Caki2 (cell line): ENCODE results near the gene TRABD2B. TPM values are rescaled to one million over a fixed set of nuclear protein-coding genes. Genes with fewer than 3 reads are reported as not detected.

Experiments used
- DNase-seq: peaks from one replicate; pipeline ENCODE4 v3.0.0-alpha.2; 2015; ENCODE audit warnings: low read depth
- in situ Hi-C: cut with HindIII; loops from 2 replicates; pipeline ENCODE4 v1.10.0; 2016; ENCODE audit warnings: low sequenced_read_pairs, low pct_unique_long_range_greater_than_20kb, mixed read lengths
- total RNA-seq: library from RNA; depleted of rRNA; stranded (reverse); fragments of >200 nt; shearing (Covaris generic); gene quantifications from 2 replicates; pipeline ENCODE4 v1.2.3, GENCODE V29; 2014; ENCODE audit warnings: low replicate concordance

Gene TRABD2B
- total RNA-seq, 1 experiment from 2014 or later, result 0.57 TPM

DNA sequence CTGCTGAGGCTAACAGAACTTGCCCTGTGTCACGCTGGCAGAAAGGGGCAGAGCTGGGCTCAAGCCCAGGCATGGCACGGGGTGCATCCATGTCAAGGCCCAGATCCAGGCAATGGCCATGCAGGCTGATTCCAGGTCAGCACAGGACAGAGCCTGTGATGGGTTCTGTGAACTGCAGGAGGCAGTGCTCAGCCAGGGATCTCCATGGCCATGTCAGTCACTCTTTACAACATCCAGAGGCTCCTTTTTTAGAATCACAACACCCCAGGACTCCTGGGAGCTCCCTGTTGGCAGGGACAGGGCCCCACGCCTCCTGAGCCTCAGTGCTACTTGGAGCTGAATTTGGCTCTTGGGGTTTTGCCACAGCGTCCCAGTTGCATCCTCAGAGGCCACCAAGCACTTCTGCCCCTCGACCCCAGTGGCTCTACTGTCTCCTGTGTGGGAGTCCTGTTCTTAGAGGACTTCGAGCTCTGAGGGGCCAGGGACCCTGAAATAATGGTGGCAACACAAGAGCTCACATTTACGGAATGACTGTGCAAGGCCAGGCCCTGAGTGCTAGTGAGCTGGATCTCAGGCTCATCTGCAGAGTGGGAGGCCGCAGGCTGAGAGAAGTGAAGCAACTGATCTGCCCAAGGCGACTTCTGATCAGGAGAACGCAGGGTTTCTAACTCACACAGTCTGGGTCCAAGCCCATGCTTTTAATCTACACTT is 211.5 kb downstream of the TRABD2B start:
- in situ Hi-C loops, result no loop called here
- DNase-seq, result no peak

DNA sequence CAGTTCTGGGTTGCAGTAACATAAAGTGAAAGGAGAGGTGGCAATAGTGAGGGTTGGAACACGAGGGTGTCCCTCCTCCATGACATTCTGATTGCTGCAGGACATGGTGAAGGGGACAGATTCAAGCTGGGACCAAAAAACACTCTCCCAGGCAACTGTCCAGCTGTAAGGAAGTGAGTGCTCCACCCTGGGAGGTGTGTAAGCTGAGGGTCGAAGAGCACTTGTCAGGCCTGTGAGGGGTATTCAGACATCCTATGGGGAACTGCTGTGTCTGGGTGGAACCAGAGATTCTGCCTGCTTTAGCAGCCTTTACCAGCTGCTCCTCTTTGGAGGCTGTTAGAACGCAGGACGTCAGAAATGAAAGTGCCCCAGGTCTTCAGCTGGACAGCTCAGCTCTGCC is 212.1 kb downstream of the TRABD2B start:
- in situ Hi-C loops, result no loop called here
- DNase-seq, result no peak

DNA sequence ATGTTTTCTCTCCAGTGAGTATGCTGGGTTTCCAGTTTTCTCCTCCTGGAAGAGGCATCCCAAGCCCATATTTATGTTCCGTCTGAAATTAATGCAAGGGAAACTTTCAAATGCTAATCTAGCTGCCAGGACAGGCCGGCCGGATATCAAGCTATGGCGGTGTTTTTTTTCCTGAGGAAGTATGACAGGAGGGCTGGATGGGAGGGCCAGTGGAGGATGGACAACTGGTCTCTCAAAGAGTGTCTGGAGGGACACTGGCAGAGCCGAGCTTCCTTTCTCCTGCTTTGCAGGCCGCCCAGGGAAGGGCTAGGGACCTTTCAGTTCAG is 212.7 kb downstream of the TRABD2B start:
- in situ Hi-C loops, result no loop called here
- no peak for DNase-seq

DNA sequence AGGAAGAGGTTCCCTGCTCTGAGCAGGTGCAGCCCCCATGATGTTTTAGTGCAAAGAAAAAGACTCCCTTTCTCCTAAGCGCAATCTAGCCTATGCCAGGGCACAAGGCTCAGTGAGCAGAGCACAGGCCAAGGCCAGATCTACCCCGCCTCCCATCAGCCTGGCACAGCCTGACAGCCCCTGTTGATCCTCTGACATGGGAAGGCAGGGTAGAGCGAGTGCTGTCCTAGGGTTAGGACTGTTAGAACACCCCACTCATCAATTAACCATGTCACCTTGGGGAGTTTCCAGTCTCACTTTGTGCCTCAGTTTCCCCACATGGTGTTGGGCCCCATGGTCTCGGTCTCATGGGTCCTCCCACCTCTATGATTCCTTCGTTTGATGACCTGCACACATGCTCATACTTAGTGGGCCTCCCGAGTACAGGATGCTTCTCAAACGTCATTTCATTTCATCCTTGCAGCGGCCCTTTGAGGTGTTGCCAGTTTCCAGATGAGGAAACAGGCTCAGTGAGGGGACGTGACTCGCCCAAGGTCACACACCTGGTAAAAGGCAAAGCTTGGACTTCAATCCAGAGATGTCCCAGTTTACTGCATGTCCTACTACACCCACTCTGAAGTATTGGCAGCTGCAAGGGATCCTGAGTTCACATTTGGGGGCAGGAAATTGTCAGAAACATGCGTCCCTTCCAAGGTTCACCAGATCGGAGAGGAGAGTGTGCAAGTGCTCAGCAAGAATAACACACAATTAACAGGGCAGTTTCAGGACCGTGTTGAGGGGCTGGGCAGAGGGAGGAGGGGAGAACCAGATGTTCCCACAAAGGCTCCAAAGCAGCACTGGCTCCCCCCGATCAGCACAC is 213.3 kb downstream of the TRABD2B start:
- no peak for DNase-seq
- in situ Hi-C loops, result no loop called here

DNA sequence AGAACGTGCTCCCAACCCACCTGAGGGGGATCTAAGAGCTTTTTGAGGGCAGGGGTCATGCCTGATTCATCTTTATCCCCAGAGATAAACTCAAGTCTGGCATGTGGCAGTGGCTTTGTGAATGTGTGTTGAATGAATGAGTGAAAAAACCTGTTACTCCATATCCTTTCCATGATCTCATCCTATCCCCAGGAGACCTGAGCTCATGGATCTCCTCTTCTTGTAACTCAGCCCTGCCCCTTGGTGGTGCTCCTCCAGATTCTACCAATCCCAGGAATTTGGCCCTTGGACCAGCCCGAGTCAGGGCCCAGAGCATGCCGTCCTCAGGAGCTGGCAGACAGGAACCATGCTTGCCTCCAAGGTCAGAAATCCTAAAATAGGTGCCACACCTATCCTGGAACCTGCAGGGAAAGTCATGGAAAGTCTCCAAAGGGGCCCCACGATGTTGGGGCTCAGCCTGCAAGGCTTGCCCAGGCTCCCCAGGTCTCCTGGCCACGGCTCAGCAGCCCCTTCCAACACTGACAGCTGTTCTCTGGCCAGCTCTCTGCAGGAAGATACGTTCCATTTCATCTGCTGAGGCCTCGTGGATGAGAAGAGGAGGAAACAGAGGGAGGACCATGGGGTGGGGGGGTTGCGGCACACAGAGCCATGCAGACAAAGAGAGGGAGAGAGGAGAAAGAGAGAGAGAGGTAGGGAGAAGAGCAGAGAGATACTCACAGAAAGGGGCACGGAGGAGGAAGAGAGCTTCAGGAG is 214.6 kb downstream of the TRABD2B start:
- DNase-seq, result no peak
- in situ Hi-C loops, result no loop called here

DNA sequence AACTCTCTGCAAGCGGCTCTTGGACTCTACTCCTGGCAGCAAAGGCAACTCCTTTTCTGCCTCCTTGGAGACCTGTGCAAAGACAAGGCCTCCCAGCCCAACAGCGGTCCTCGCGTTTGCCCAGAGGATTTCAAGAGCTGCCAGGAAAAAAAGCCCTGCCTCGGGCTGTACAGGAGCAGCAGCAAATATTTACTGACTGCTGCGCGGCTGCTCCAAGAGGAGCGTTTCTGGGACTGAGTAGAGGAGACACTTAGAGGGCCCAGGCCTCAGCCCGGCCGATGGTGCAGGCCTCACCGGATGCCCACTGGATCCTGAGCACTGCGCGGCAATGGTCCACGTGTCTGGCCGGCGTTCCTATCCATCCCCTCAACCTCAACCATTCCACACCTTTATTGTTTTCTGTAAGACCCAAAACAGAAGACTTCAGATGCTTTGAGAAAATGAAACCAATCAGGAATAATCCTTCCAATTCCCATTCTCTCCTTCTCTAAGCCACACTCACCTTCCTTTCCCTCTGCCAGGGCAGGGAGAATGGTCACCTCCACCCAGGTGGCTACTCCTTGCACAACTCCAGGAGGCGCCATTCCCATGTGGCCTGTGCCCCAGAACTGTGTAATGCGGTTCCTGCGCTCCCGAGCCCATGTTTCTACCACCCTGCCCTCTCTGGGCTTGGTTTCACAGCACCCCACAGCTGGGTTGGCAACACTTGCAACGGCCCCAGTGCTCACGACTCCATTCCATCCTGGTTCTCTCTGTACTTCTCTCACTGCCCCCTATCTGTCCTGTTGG is 215.8 kb downstream of the TRABD2B start:
- no peak for DNase-seq
- in situ Hi-C loops, result no loop called here

DNA sequence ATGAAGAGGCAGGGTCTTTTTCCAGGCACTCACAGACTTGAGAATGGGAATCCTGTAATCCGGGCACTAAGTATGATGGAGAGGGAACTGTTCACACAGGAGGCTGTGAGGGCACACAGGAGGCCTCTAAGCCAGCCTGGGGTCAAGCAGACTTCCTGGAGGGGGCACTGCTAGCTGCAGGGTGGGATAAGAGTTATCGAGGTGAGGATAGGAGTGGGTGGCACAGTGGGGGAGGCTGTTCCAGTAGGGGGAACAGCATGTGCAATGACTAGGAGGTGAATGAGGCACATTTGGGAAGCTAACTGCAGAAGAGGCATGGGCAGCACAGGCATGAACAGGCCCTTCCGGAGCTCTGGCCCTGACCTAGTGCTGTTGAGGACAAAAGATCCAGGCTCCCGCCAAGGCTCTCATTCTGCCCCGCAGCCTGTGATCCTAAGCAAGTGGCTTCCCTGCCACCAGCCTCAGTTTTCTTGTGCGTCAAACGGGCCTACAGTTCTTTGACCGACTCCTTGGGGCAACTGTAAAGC is 216.7 kb downstream of the TRABD2B start:
- in situ Hi-C loops, result no loop called here
- no peak for DNase-seq

DNA sequence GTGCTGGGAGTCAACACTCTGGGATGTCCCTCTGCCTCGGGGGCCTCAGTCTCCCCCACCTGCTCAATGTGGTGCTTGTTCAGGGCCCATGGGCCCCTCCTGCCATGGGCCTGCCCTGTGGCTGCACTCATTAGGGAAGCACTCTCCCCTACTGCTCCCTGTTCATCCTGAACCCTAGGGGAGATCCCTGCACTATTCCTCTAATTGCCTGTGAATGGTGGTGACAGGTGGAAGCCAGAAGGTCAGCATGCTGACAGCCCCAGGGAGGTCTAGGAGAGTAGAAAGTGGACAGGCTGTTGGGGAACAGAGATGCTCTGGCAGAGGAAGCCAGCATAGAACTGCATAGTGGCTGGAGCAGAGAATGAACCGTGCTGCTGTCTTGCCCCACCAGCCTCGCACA is 217.6 kb downstream of the TRABD2B start:
- in situ Hi-C loops, result no loop called here
- no peak for DNase-seq

DNA sequence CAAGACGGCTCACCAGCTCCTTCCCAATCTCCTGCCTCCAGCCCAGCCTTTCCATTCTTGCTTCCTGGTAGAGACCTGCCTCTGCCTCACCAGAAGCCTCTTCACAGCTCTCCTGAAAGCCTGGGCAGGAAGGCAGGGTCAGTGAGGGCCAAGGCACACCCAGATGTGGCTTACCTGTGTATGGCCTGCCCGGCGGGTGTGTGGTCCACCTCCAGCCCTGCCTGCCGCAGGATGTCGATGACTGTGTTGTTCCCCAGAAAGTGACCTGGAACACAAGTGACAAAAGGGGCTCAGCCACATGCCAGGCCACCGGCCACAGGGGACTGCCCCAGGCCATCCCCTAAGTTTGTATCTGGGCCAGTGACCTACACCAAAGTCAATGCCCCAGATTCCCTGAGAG is 218.9 kb downstream of the TRABD2B start:
- in situ Hi-C loops, result no loop called here
- no peak for DNase-seq

DNA sequence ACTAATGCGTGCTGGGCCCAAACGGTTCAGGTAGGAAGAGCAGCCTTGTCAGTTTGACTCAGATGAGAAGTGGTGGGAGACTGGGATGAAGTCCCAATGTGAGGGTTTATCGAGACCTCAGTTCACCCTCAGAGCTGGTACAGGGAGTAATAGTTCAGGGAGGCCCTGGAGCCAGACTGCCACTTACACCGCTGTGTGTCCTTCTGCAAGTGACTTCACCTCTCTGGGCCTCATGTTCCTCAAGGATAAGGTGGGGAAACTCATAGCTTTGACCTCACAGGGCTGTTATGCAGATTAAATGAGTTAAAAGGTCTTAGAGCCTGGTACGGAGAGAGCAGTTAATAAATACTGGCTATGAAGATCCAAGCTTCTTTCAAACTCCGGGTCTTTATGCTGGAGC is 219.9 kb downstream of the TRABD2B start:
- no peak for DNase-seq
- in situ Hi-C loops, result no loop called here

DNA sequence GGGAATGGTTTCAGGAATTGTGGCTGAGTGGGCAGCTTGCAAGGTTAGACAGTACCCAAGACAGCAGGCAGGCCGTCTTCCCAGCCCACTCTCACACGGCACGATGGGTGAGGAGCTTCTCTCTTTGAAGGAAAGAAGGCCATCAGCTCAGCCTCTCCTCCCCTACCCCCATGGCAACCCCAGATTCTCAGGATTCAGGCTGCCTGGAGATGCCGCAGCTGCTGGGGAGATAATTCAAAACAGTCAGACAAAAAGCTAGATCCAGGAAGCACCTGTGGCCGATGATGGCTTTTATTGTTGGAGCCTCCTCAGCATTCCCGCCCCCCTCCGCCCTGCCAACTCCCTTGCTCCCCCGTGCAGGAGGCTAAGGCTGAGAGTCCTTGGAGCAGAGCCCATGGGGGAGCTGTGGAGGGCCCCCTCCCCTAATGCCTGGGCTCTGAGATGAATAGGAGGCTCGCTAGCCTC is 220.5 kb downstream of the TRABD2B start:
- in situ Hi-C loops, result no loop called here
- no peak for DNase-seq

DNA sequence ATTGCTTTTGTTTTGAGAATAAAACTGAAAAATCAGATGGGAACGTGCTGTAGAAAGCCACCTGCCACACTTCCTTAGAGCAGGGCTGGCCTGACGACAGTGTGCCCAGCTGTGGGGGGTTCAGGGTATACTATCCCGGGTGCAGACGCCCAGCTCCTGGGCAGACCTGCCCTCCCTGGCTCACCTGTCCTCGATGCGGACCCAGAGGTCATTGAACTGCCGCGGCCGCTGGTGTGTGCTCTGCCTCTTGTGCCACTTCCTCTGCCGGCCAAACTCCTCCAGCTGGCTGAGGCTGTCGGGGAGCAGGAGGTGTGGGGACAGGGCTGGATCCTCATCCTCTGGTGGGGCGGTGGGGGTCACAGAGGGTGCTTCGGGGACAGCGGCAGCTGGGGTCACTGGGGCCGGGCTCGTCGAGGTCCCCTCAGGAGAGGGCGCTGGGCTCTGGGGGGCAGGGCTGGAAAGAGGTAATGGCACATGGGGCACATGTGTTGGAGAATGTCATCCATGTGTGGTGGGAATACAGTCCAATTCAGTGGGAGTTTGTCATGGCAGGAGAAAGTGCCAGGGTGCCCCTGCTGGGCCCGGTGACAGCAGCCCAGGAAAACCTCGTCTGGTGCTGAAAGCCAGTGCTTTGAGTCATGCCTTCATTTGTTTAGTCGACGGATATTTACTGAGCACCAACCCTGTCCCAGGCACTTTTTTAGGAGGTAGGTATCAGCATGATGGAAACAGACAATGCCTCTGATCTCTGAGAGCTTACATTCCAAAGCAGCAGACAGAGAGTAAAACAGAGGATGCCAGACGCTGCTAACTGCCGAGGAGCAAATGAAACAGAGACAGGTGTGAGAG is 222.0 kb downstream of the TRABD2B start:
- in situ Hi-C loops, result no loop called here

DNA sequence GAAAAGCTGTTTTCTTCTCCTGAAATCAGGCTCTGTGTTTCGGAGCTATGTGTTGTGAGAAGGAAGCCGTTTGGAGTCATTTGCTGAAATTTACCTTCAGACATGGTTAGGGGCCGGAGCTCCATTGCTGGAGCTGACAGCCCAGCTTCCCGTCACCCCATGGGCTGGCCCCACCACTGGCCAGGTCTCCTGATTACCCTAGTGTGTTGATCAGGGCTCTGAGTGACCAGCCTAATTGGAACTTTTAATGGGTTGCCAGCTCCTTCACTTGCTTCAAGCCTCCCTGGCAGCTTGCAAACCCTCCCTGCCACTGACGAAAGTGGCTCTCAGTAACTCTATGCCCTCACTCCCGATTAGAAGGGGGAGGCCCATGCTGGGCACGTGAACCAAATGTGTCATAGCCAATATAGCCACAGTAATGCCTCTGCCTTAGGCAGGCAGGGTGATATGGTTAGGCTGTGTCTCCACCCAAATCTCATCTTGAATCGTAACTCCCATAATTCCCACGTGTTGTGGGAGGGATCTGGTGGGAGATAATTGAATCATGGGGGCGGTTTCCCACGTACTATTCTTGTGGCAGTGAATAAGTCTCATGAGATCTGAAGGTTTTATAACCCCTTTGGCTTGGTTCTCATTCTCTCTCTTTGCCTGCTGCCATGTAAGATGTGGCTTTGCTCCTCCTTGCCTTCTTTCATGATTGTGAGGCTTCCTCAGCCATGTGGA is 224.1 kb downstream of the TRABD2B start:
- in situ Hi-C loops, result no loop called here
- DNase-seq, result no peak

More for the DNA sequence above, 222.0 kb downstream of the TRABD2B start:
- DNase-seq, result no peak

DNA sequence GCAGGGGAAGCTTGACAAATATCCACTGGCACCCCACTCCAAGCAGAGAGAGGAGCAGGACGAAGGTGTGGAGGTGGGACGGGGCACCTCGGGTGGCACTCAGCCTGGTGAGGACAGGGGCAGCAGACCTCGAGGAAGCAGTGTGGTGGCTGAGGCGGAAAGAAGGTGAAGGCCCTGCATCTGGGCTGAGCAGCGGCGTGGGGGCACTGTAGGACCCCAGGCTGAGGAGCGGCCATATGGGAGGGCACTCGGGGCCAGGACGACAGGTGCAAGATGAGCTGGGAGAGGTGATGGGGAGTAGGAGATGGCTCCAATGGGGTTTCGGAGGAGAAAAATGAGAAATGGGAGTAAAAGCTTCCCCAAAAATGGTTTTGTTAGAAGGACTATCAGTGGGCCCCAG is 224.9 kb downstream of the TRABD2B start:
- in situ Hi-C loops, result no loop called here
- no peak for DNase-seq

DNA sequence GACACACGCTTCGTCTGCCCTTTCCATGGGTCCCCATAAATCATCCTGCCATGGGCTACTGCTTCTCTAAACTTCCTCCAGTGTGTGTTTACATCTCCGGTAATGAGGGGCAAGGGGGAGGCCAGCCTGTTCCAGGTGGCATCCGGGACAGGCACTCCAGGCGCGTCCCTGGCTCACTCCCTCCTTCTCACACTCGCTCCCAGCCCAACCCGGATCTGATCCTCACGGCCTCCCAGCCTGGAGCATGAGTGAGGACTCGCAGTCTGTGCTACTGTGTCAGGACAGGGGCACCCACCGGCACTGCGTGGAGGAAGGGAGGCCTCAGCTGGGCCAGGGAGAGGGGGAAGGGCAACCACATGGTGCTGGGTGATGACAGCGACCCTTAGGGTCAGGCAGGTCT is 225.4 kb downstream of the TRABD2B start:
- no peak for DNase-seq
- in situ Hi-C loops, result no loop called here

DNA sequence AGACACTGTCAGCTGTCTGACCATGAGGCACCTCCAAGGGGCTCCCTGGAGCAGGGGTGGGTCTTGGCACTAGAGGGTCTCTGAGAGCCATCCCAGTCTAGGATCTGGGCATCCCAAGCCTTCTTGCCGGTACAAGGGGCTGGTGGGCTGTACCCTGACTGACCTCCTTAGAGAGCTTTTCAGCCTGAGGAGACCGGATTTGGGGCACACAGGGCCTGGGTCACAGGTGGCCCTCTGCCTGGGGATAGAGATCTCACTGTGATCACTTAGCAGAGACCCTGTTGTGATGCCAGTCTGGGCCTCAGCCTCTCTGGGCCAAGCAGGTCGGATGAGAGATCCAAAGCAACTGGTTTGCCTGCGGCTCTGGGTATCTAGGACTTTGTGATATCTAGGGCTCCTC is 227.2 kb downstream of the TRABD2B start:
- in situ Hi-C loops, result no loop called here
- no peak for DNase-seq

DNA sequence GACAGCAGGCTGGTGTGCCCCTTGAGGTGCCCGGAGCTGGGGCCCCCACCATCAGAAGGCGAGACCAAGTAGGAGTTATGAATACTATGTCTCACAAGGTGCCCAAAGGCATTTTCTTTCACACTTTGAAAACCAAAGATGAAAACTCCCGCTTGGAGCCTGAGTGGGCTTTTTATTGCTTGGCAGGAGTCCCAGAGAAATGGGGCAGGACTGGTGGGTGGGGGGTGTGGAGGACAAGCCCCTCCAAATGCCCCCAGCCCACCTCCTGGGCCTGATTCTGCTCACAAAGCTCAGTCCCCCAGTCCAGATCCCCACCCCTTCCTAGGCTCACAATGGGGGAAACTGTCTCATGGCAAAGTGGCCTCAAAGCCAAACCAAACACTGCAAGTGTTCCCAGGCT is 227.9 kb downstream of the TRABD2B start:
- no peak for DNase-seq
- in situ Hi-C loops, result no loop called here
